ENCODE results near the gene SLC24A3.

The SLC24A3 gene

GRCh38 chr20:19594896-19595295 is 382.5 kb downstream of the SLC24A3 start:
- Histone ChIP-seq H3K4me1 (ENCODE audit: control insufficient read depth, insufficient read depth, low read length) (no peaks in the 10 kb centered on the region), H3K9ac (ENCODE audit: low read length) (no peak overlapping the region), H3K27me3 (ENCODE audit: control insufficient read depth, insufficient read depth, low read length) (no peaks in the 10 kb centered on the region), H3K36me3 (ENCODE audit: control insufficient read depth, insufficient read depth, low read length) (no peaks in the 10 kb centered on the region), H3K4me3 (ENCODE audit: low read length) (no peak overlapping the region), H3K9me3 (ENCODE audit: control insufficient read depth, low read length) (no peaks in the 10 kb centered on the region)

GRCh38 chr20:19598117-19598850 is 385.8 kb downstream of the SLC24A3 start:
- H3K27me3 ChIP-seq (ENCODE audit: control insufficient read depth, insufficient read depth, low read length): no peaks in the 10 kb centered on the region
- no peak overlapping the region for H3K4me3 ChIP-seq (ENCODE audit: low read length)
- no peaks in the 10 kb centered on the region for H3K36me3 ChIP-seq (ENCODE audit: control insufficient read depth, insufficient read depth, low read length)
- no peaks in the 10 kb centered on the region for H3K9me3 ChIP-seq (ENCODE audit: control insufficient read depth, low read length)
- no peak overlapping the region for H3K9ac ChIP-seq (ENCODE audit: low read length)
- peaks cover 3% of the 10 kb centered on the region for H3K4me1 ChIP-seq (ENCODE audit: control insufficient read depth, insufficient read depth, low read length)

GRCh38 chr20:19599200-19599599 is 386.8 kb downstream of the SLC24A3 start:
- no peaks in the 10 kb centered on the region for H3K27me3 ChIP-seq (ENCODE audit: control insufficient read depth, insufficient read depth, low read length)
- H3K36me3 ChIP-seq (ENCODE audit: control insufficient read depth, insufficient read depth, low read length): no peaks in the 10 kb centered on the region
- H3K9ac ChIP-seq (ENCODE audit: low read length): no peak overlapping the region
- no peaks in the 10 kb centered on the region for H3K9me3 ChIP-seq (ENCODE audit: control insufficient read depth, low read length)
- H3K4me1 ChIP-seq (ENCODE audit: control insufficient read depth, insufficient read depth, low read length): peaks cover 3% of the 10 kb centered on the region
- H3K4me3 ChIP-seq (ENCODE audit: low read length): no peak overlapping the region

- H3K9ac ChIP-seq (ENCODE audit: low read length): no peak overlapping the region
- no peaks in the 10 kb centered on the region for H3K9me3 ChIP-seq (ENCODE audit: control insufficient read depth, low read length)
- H3K4me3 ChIP-seq (ENCODE audit: low read length): no peak overlapping the region
- peaks cover 3% of the 10 kb centered on the region for H3K4me1 ChIP-seq (ENCODE audit: control insufficient read depth, insufficient read depth, low read length)
- no peaks in the 10 kb centered on the region for H3K36me3 ChIP-seq (ENCODE audit: control insufficient read depth, insufficient read depth, low read length)
- no peaks in the 10 kb centered on the region for H3K27me3 ChIP-seq (ENCODE audit: control insufficient read depth, insufficient read depth, low read length)
Observed at GRCh38 chr20:19600042-19600441, 387.6 kb downstream of the SLC24A3 start.

- H3K4me3 ChIP-seq (ENCODE audit: low read length): no peak overlapping the region
- H3K27me3 ChIP-seq (ENCODE audit: control insufficient read depth, insufficient read depth, low read length): no peaks in the 10 kb centered on the region
- H3K36me3 ChIP-seq (ENCODE audit: control insufficient read depth, insufficient read depth, low read length): no peaks in the 10 kb centered on the region
- peaks cover 3% of the 10 kb centered on the region for H3K4me1 ChIP-seq (ENCODE audit: control insufficient read depth, insufficient read depth, low read length)
- no peak overlapping the region for H3K9ac ChIP-seq (ENCODE audit: low read length)
- H3K9me3 ChIP-seq (ENCODE audit: control insufficient read depth, low read length): no peaks in the 10 kb centered on the region
Observed at GRCh38 chr20:19601126-19601810, 388.8 kb downstream of the SLC24A3 start.

- Histone ChIP-seq H3K27me3 (ENCODE audit: control insufficient read depth, insufficient read depth, low read length) (no peaks in the 10 kb centered on the region), H3K4me1 (ENCODE audit: control insufficient read depth, insufficient read depth, low read length) (peaks cover 8% of the 10 kb centered on the region), H3K4me3 (ENCODE audit: low read length) (no peak overlapping the region), H3K9me3 (ENCODE audit: control insufficient read depth, low read length) (no peaks in the 10 kb centered on the region), H3K9ac (ENCODE audit: low read length) (no peak overlapping the region), H3K36me3 (ENCODE audit: control insufficient read depth, insufficient read depth, low read length) (no peaks in the 10 kb centered on the region)
Observed at GRCh38 chr20:19602675-19603375, 390.4 kb downstream of the SLC24A3 start.

GRCh38 chr20:19603376-19603750 is 390.9 kb downstream of the SLC24A3 start:
- Histone ChIP-seq H3K4me3 (ENCODE audit: low read length) (no peak overlapping the region), H3K4me1 (ENCODE audit: control insufficient read depth, insufficient read depth, low read length) (peaks cover 10% of the 10 kb centered on the region), H3K36me3 (ENCODE audit: control insufficient read depth, insufficient read depth, low read length) (no peaks in the 10 kb centered on the region), H3K27me3 (ENCODE audit: control insufficient read depth, insufficient read depth, low read length) (no peaks in the 10 kb centered on the region), H3K9me3 (ENCODE audit: control insufficient read depth, low read length) (no peaks in the 10 kb centered on the region), H3K9ac (ENCODE audit: low read length) (no peak overlapping the region)

- no peak overlapping the region for H3K9ac ChIP-seq (ENCODE audit: low read length)
- peaks cover 25% of the 10 kb centered on the region for H3K4me1 ChIP-seq (ENCODE audit: control insufficient read depth, insufficient read depth, low read length)
- no peaks in the 10 kb centered on the region for H3K27me3 ChIP-seq (ENCODE audit: control insufficient read depth, insufficient read depth, low read length)
- no peak overlapping the region for H3K4me3 ChIP-seq (ENCODE audit: low read length)
- no peaks in the 10 kb centered on the region for H3K36me3 ChIP-seq (ENCODE audit: control insufficient read depth, insufficient read depth, low read length)
- no peaks in the 10 kb centered on the region for H3K9me3 ChIP-seq (ENCODE audit: control insufficient read depth, low read length)
Observed at GRCh38 chr20:19605786-19606485, 393.5 kb downstream of the SLC24A3 start.

- Histone ChIP-seq H3K36me3 (ENCODE audit: control insufficient read depth, insufficient read depth, low read length) (no peaks in the 10 kb centered on the region), H3K9ac (ENCODE audit: low read length) (peak overlapping the region; percentile 55), H3K4me3 (ENCODE audit: low read length) (no peak overlapping the region), H3K4me1 (ENCODE audit: control insufficient read depth, insufficient read depth, low read length) (peaks cover 23% of the 10 kb centered on the region), H3K27me3 (ENCODE audit: control insufficient read depth, insufficient read depth, low read length) (no peaks in the 10 kb centered on the region), H3K9me3 (ENCODE audit: control insufficient read depth, low read length) (no peaks in the 10 kb centered on the region)
Observed at GRCh38 chr20:19609642-19610223, 397.3 kb downstream of the SLC24A3 start.

GRCh38 chr20:19615629-19616028 is 403.2 kb downstream of the SLC24A3 start:
- peaks cover 16% of the 10 kb centered on the region for H3K4me1 ChIP-seq (ENCODE audit: control insufficient read depth, insufficient read depth, low read length)
- no peaks in the 10 kb centered on the region for H3K9me3 ChIP-seq (ENCODE audit: control insufficient read depth, low read length)
- no peak overlapping the region for H3K9ac ChIP-seq (ENCODE audit: low read length)
- H3K27me3 ChIP-seq (ENCODE audit: control insufficient read depth, insufficient read depth, low read length): no peaks in the 10 kb centered on the region
- no peak overlapping the region for H3K4me3 ChIP-seq (ENCODE audit: low read length)
- H3K36me3 ChIP-seq (ENCODE audit: control insufficient read depth, insufficient read depth, low read length): no peaks in the 10 kb centered on the region

- Histone ChIP-seq H3K9me3 (ENCODE audit: control insufficient read depth, low read length) (no peaks in the 10 kb centered on the region), H3K27me3 (ENCODE audit: control insufficient read depth, insufficient read depth, low read length) (no peaks in the 10 kb centered on the region)
Observed at GRCh38 chr20:19616081-19616480, 403.6 kb downstream of the SLC24A3 start.

More at GRCh38 chr20:19616081-19616480, 403.6 kb downstream of the SLC24A3 start:
- Histone ChIP-seq H3K4me1 (ENCODE audit: control insufficient read depth, insufficient read depth, low read length) (peaks cover 12% of the 10 kb centered on the region), H3K9ac (ENCODE audit: low read length) (no peak overlapping the region), H3K4me3 (ENCODE audit: low read length) (no peak overlapping the region), H3K36me3 (ENCODE audit: control insufficient read depth, insufficient read depth, low read length) (no peaks in the 10 kb centered on the region)
